ENCODE data around the gene PIK3CD. TPM values are rescaled to one million over a fixed set of nuclear protein-coding genes. Genes with fewer than 3 reads are reported as not detected.

The PIK3CD gene
- total RNA-seq, 2 experiments from 2014 or later: 13.6 to 37.1 TPM

DNA sequence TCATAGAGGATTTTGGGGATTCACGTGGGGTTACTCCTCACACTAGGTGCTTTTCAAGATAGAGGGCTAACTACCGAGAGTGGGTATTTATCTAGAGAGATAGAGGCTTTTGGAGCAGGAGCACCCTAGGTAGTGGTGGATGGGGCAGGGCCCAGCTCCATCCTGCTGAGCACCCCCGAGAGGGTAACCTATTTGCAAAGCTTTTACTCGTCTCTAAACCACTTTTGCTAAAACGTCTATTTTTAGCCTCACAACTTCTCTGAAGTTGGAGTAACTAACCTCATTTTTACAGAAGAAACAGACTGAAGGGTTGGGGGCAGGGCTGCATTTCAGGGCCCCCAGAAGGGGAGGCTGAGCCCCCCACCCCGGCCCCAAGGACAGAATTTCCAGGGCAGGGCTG, 12.3 kb upstream of the PIK3CD start:
- Histone ChIP-seq H3K4me1 (ENCODE audit: insufficient read depth, low read length, poor library complexity, severe bottlenecking) (peaks cover 5% of the 10 kb centered on the region), H3K79me2 (ENCODE audit: insufficient read depth, low read depth, low read length) (no peaks in the 10 kb centered on the region), H4K20me1 (ENCODE audit: insufficient read depth, low read length) (no peaks in the 10 kb centered on the region), H3K27ac (ENCODE audit: low read depth, low read length, poor library complexity, severe bottlenecking) (no peak overlapping the region), H3K9me2 (ENCODE audit: insufficient read depth, low read length) (no peaks in the 10 kb centered on the region), H3K4me3 (ENCODE audit: low read depth, low read length, poor library complexity, severe bottlenecking) (no peak overlapping the region), H2AFZ (ENCODE audit: low read length) (no peak overlapping the region), H3K9me3 (ENCODE audit: low read length) (no peaks in the 10 kb centered on the region), H3K36me3 (ENCODE audit: insufficient read depth, low read length) (no peaks in the 10 kb centered on the region), H3K4me2 (ENCODE audit: low read length) (no peak overlapping the region)
- ChIA-PET CTCF (ENCODE audit: unreplicated experiment) (no interaction called here), POLR2A (interaction anchor here (0.7 kb wide), 1 partner anchor 13 kb away, joined by 3 read pairs; no protein-coding TSS in a partner anchor)
- no peak for DNase-seq (ENCODE audit: low spot score)
- TF ChIP-seq, protein P1, sequence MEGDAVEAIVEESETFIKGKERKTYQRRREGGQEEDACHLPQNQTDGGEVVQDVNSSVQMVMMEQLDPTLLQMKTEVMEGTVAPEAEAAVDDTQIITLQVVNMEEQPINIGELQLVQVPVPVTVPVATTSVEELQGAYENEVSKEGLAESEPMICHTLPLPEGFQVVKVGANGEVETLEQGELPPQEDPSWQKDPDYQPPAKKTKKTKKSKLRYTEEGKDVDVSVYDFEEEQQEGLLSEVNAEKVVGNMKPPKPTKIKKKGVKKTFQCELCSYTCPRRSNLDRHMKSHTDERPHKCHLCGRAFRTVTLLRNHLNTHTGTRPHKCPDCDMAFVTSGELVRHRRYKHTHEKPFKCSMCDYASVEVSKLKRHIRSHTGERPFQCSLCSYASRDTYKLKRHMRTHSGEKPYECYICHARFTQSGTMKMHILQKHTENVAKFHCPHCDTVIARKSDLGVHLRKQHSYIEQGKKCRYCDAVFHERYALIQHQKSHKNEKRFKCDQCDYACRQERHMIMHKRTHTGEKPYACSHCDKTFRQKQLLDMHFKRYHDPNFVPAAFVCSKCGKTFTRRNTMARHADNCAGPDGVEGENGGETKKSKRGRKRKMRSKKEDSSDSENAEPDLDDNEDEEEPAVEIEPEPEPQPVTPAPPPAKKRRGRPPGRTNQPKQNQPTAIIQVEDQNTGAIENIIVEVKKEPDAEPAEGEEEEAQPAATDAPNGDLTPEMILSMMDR (conservative IDR thresholded peaks at IDR 0.05; ENCODE audit: low read length): no peak
- TF ChIP-seq EZH2phosphoT487 (IDR thresholded peaks at IDR 0.05; ENCODE audit: borderline replicate concordance, low read depth, low read length): no peak
- no TSS peak for BruUV-seq (replicated peaks)
- intact Hi-C loops (cut with micrococcal nuclease; ENCODE audit: unreplicated experiment): no loop called here

DNA sequence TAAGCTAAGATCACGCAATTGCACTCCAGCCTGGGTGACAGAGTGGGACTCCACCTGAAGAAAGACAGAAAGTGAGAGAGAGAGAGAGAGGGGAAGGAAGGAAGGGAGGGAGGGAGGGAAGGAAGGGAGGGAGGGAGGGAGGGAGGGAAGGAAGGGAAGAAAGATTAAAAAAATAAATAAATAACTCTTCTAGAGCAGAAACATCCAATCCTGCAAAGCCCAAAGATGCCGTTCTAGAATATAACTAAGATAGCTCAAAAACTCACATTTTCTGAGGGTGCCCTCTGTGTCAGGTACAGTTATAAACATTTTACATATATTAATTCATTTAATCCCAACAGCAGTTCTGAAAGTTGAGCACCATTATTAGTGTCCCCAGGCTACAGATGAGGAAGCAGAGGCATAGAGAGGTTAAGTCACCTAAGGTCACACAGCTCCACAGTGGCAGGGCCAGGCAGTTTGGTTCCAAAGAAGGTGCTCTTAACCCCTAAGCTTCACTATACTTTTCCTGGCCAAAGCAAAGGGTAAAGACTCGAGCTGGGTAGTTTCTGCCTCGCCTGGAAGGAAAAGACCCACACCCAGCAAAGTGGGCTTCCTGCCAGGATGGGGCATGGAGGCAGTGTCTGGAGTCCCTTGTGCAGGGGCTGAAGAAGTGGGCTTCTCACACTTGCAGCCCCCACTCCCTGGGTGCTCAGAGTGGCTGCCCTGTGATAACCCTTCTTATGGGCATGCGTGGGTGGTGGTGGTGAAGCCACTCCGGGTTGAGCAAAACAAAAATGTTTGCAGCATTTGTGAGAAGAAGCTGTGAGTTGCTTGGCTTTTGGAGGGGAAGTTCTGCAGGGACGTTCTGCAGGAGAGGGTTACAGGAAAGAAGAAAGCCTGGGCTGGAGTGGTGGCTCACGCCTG, 7.9 kb upstream of the PIK3CD start:
- H3K27ac ChIP-seq (ENCODE audit: low read depth, low read length, poor library complexity, severe bottlenecking): no peak overlapping the region
- H3K4me3 ChIP-seq (ENCODE audit: low read depth, low read length, poor library complexity, severe bottlenecking): no peak overlapping the region
- no peaks in the 10 kb centered on the region for H4K20me1 ChIP-seq (ENCODE audit: insufficient read depth, low read length)
- ChIA-PET CTCF (ENCODE audit: unreplicated experiment) (no interaction called here), POLR2A (interaction anchor here (0.6 to 0.7 kb wide), 2 partner anchors 13 to 17 kb away, joined by 4 to 5 read pairs; no protein-coding TSS in a partner anchor)
- DNase-seq (ENCODE audit: low spot score): no peak
- no peak for TF ChIP-seq EZH2phosphoT487 (IDR thresholded peaks at IDR 0.05; ENCODE audit: borderline replicate concordance, low read depth, low read length)
- TF ChIP-seq, protein P1 (conservative IDR thresholded peaks at IDR 0.05; ENCODE audit: low read length): no peak
- intact Hi-C loops (cut with micrococcal nuclease; ENCODE audit: unreplicated experiment): no loop called here
- no peak overlapping the region; the same call in 1 of the 2 replicates for H2AFZ ChIP-seq (ENCODE audit: low read length)
- peaks cover 5% of the 10 kb centered on the region for H3K4me1 ChIP-seq (ENCODE audit: insufficient read depth, low read length, poor library complexity, severe bottlenecking)
- H3K9me2 ChIP-seq (ENCODE audit: insufficient read depth, low read length): no peaks in the 10 kb centered on the region
- H3K36me3 ChIP-seq (ENCODE audit: insufficient read depth, low read length): no peaks in the 10 kb centered on the region
- H3K9me3 ChIP-seq (ENCODE audit: low read length): no peaks in the 10 kb centered on the region
- no peak overlapping the region for H3K4me2 ChIP-seq (ENCODE audit: low read length)
- H3K79me2 ChIP-seq (ENCODE audit: insufficient read depth, low read depth, low read length): no peaks in the 10 kb centered on the region
- BruUV-seq (replicated peaks): no TSS peak

DNA sequence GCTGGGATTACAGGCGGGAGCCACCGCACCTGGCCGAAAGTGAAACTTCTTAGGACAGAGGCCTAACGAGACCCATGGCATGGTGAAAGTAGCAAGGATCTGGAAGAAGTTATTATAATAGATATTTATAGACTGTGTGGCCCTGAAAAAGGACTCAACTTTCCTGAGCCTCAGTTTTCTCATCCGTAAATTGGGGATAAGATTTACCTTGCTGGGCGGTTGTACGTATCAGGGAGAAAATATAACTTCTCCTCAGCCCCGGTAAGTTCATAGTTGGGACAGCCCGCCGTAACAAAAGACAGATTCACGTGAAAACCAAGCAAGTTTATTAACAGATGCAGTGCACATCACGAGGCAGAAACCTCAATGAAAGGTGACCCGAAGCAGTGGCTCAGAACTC, 5.5 kb upstream of the PIK3CD start:
- no peaks in the 10 kb centered on the region for H3K9me3 ChIP-seq (ENCODE audit: low read length)
- peaks cover 3% of the 10 kb centered on the region for H3K4me1 ChIP-seq (ENCODE audit: insufficient read depth, low read length, poor library complexity, severe bottlenecking)
- no peaks in the 10 kb centered on the region for H3K36me3 ChIP-seq (ENCODE audit: insufficient read depth, low read length)
- DNase-seq (ENCODE audit: low spot score): no peak
- H4K20me1 ChIP-seq (ENCODE audit: insufficient read depth, low read length): no peaks in the 10 kb centered on the region
- no peak overlapping the region for H3K27ac ChIP-seq (ENCODE audit: low read depth, low read length, poor library complexity, severe bottlenecking)
- CTCF ChIA-PET (ENCODE audit: unreplicated experiment): no interaction called here
- H2AFZ ChIP-seq (ENCODE audit: low read length): no peak overlapping the region
- POLR2A ChIA-PET: interaction anchor here (0.7 kb wide), 1 partner anchor 10 kb away, joined by 3 read pairs; no protein-coding TSS in a partner anchor
- intact Hi-C loops (cut with micrococcal nuclease; ENCODE audit: unreplicated experiment): no loop called here
- TF ChIP-seq EZH2phosphoT487 (IDR thresholded peaks at IDR 0.05; ENCODE audit: borderline replicate concordance, low read depth, low read length): no peak
- TF ChIP-seq, protein P1 (conservative IDR thresholded peaks at IDR 0.05; ENCODE audit: low read length): no peak
- H3K4me3 ChIP-seq (ENCODE audit: low read depth, low read length, poor library complexity, severe bottlenecking): no peak overlapping the region
- H3K4me2 ChIP-seq (ENCODE audit: low read length): no peak overlapping the region
- H3K79me2 ChIP-seq (ENCODE audit: insufficient read depth, low read depth, low read length): no peaks in the 10 kb centered on the region
- no peaks in the 10 kb centered on the region for H3K9me2 ChIP-seq (ENCODE audit: insufficient read depth, low read length)
- BruUV-seq (replicated peaks): no TSS peak
